ENCODE measurements around the gene SH3BP5. TPM values are rescaled to one million over a fixed set of nuclear protein-coding genes. Genes with fewer than 3 reads are reported as not detected.

SH3BP5 gene
- total RNA-seq, 6 experiments from 2014 or later = 8.9 to 19.2 (median 13.8) TPM

DNA sequence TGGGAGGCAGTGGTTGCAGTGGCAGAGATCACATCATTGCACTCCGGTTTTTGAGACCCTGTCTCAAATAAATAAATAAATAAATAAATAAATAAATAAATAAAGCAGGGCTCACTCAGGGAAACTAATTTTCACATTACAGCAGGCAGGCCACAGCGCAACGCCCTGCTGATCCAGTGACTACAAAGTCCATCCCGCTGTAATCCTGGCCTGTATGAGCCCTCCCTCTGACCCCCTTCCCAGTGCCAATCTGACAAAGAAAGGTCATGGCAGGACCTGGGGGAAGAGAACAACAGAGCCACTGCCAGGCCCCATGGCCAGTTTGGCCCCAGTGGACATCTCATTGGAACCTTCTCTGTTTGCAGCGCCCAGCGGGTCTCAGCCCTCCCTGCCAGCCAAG, 9.3 kb downstream of the SH3BP5 start:
- no peak for TF ChIP-seq POLR2A (IDR thresholded peaks at IDR 0.05)
- TF ChIP-seq, protein P1, sequence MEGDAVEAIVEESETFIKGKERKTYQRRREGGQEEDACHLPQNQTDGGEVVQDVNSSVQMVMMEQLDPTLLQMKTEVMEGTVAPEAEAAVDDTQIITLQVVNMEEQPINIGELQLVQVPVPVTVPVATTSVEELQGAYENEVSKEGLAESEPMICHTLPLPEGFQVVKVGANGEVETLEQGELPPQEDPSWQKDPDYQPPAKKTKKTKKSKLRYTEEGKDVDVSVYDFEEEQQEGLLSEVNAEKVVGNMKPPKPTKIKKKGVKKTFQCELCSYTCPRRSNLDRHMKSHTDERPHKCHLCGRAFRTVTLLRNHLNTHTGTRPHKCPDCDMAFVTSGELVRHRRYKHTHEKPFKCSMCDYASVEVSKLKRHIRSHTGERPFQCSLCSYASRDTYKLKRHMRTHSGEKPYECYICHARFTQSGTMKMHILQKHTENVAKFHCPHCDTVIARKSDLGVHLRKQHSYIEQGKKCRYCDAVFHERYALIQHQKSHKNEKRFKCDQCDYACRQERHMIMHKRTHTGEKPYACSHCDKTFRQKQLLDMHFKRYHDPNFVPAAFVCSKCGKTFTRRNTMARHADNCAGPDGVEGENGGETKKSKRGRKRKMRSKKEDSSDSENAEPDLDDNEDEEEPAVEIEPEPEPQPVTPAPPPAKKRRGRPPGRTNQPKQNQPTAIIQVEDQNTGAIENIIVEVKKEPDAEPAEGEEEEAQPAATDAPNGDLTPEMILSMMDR (IDR thresholded peaks at IDR 0.05) = no peak
- intact Hi-C loops (cut with DNase I) = no loop called here
- peak overlapping the region in 2 of 3 donors; percentile 19 to 79 for H3K27ac ChIP-seq
- WGBS (ENCODE audit: insufficient coverage, low coverage, low lambda C conversion rate, missing lambda C conversion rate) = 43% methylated on average over 4 of the region's 6 CpGs
- H3K36me3 ChIP-seq = no peaks in the 10 kb centered on the region
- H3K4me3 ChIP-seq = no peak overlapping the region
- DNase-seq = peak; percentile 66 to 93 (median 89)
- peaks cover 0 to 88% (median 46%) of the 10 kb centered on the region in 4 donors for H3K4me1 ChIP-seq
- no peaks in the 10 kb centered on the region for H3K9me3 ChIP-seq
- H3K27me3 ChIP-seq = no peaks in the 10 kb centered on the region
- peak; percentile 70 to 85 (median 80) for ATAC-seq

DNA sequence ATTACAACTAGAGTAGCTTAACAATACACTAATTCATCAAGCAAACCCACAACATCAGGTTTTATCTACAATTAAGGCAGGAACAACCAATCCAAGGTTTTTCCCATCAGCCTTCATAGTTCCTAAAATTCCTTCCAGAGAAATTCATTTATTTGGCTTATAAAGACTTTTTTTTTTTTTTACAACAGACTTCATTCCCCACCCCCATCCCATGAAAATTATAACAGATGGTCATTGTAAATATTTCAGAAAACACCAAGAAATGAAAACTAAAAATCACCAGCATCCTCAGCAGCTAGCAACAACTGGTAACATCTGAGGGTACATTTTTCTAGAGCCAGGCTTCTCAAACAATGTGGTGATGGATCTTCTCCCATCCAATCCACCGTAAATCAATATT, 11.0 kb downstream of the SH3BP5 start:
- intact Hi-C loops (cut with DNase I) = no loop called here
- no peak for TF ChIP-seq POLR2A (IDR thresholded peaks at IDR 0.05)
- TF ChIP-seq, protein P1 (IDR thresholded peaks at IDR 0.05) = no peak
- H3K9me3 ChIP-seq = no peaks in the 10 kb centered on the region
- peak overlapping the region in 1 of 3 donors; percentile 77 for H3K27ac ChIP-seq
- H3K4me3 ChIP-seq = no peak overlapping the region
- 86% methylated on average over 1 of the region's 1 CpG for WGBS (ENCODE audit: insufficient coverage, low coverage, low lambda C conversion rate, missing lambda C conversion rate)
- DNase-seq = no peak
- peaks cover 0 to 95% (median 48%) of the 10 kb centered on the region in 4 donors for H3K4me1 ChIP-seq
- H3K36me3 ChIP-seq = no peaks in the 10 kb centered on the region
- no peaks in the 10 kb centered on the region for H3K27me3 ChIP-seq
- ATAC-seq = no peak

DNA sequence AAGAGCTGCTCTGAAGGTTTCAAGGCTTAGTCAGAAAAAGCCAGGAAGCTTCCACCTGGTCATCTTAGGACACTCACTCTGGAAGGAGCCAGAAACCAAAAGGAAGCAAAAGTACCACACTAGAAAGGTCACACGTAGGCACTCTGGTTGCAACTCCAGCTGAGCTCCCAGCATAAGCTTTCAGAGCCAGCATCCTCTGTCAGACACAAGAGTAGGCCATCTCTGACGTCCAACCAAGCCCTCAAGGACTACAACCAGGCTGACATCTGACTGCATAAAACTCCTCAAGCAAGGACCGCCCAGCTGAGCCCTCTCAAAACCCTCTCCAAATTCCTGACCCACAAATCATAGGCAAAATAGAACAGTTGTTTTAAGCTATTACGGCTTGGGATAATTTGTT, 12.8 kb downstream of the SH3BP5 start:
- no peak for TF ChIP-seq POLR2A (IDR thresholded peaks at IDR 0.05)
- TF ChIP-seq, protein P1 (IDR thresholded peaks at IDR 0.05) = no peak
- H3K36me3 ChIP-seq = no peaks in the 10 kb centered on the region
- no peak for ATAC-seq
- 51% methylated on average over 4 of the region's 4 CpGs for WGBS (ENCODE audit: insufficient coverage, low coverage, low lambda C conversion rate, missing lambda C conversion rate)
- no peaks in the 10 kb centered on the region for H3K9me3 ChIP-seq
- H3K4me3 ChIP-seq = no peak overlapping the region
- peaks cover 0 to 78% (median 39%) of the 10 kb centered on the region in 4 donors for H3K4me1 ChIP-seq
- no peaks in the 10 kb centered on the region for H3K27me3 ChIP-seq
- no peak for DNase-seq
- H3K27ac ChIP-seq = peak overlapping the region in 2 of 3 donors; percentile 19 to 56
- intact Hi-C loops (cut with DNase I) = no loop called here

DNA sequence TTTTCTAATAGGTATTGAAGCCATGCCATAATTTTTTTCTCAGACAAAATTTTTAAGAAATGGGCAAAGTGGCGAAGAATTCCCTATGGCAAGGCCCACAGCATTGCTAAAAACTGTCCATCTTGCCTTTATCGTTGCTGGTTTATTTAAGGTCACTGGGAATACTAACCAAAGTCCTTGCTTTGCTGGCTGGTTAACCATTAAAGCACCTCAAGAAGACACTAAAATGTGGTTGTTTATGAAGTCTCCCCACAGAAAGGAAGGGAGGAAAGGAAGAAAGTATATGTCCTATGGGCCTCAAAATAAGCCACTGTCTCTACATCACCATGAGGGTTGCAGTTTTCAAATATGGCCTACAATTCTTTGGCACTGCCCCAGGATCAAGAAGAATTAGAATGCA, 13.2 kb downstream of the SH3BP5 start:
- intact Hi-C loops (cut with DNase I) = no loop called here
- H3K27ac ChIP-seq = peak overlapping the region in 2 of 3 donors; percentile 19 to 56
- no peak for ATAC-seq
- no peak overlapping the region for H3K4me3 ChIP-seq
- TF ChIP-seq, protein P1 (IDR thresholded peaks at IDR 0.05) = no peak
- no peaks in the 10 kb centered on the region for H3K36me3 ChIP-seq
- no peaks in the 10 kb centered on the region for H3K9me3 ChIP-seq
- peaks cover 0 to 73% (median 36%) of the 10 kb centered on the region in 4 donors for H3K4me1 ChIP-seq
- DNase-seq = no peak
- H3K27me3 ChIP-seq = no peaks in the 10 kb centered on the region
- 42% methylated on average over 2 of the region's 2 CpGs for WGBS (ENCODE audit: insufficient coverage, low coverage, low lambda C conversion rate, missing lambda C conversion rate)

DNA sequence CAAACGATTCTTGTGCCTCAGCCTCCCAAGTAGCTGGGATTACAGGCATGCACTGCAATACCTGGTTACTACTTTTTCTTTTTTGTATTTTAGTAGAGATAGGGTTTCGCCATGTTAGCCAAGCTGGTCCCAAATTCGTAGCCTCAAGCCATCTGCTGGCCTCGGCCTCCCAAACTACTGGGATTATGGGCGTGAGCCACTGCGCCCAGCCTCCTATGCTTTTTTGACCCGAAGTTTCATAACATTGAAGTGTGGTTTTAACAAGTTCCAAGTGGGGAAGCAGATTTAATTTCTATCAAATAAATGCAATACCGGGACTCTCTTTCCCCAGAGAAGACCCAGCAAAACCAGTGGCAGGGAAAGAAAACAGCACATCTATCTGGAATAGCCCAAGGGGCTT, 13.7 kb downstream of the SH3BP5 start:
- ATAC-seq (no peak), DNase-seq (no peak)
- WGBS (ENCODE audit: insufficient coverage, low coverage, low lambda C conversion rate, missing lambda C conversion rate) = 67% methylated on average over 8 of the region's 8 CpGs
- H3K36me3 ChIP-seq = no peaks in the 10 kb centered on the region
- no peak for TF ChIP-seq POLR2A (IDR thresholded peaks at IDR 0.05)
- TF ChIP-seq, protein P1 (IDR thresholded peaks at IDR 0.05) = no peak
- intact Hi-C loops (cut with DNase I) = no loop called here
- no peak overlapping the region for H3K4me3 ChIP-seq
- H3K4me1 ChIP-seq = peaks cover 0 to 69% (median 34%) of the 10 kb centered on the region in 4 donors
- no peaks in the 10 kb centered on the region for H3K27me3 ChIP-seq
- no peaks in the 10 kb centered on the region for H3K9me3 ChIP-seq
- H3K27ac ChIP-seq = peak overlapping the region in 2 of 3 donors; percentile 19 to 56
